Vagina (tissue), 2 donors: ENCODE measurements around the gene PXDN.

Experiments used
- POLR2A ChIP-seq, 2 donors: fragments of 450-650 bp; IDR thresholded peaks; one replicate each; pipeline ENCODE4 v1.6.1; 2017; ENCODE audit warnings: antibody characterized with exemption in 2 of 2, mild to moderate bottlenecking in 2 of 2, moderate library complexity in 2 of 2
- POLR2AphosphoS5 ChIP-seq, 2 donors: sonication (generic); formaldehyde crosslinking; IDR thresholded peaks; one replicate each; pipeline ENCODE4 v1.9.0; 2017; ENCODE audit warnings: antibody characterized with exemption in 2 of 2, mild to moderate bottlenecking in 2 of 2, low read depth in 1 of 2; ENCODE audit not compliant: insufficient read depth in 1 of 2
- TF ChIP-seq, protein P1 (sequence below), 3 experiments: fragments of 450-650 bp in 2 of 3; fragments of 200-600 bp in 1 of 3; sonication (generic) in 1 of 3; IDR thresholded peaks; one replicate each; pipeline ENCODE4 v1.5.1; 2017 to 2019; ENCODE audit warnings: antibody characterized with exemption in 3 of 3, mild to moderate bottlenecking in 2 of 3, moderate library complexity in 2 of 3

DNA sequence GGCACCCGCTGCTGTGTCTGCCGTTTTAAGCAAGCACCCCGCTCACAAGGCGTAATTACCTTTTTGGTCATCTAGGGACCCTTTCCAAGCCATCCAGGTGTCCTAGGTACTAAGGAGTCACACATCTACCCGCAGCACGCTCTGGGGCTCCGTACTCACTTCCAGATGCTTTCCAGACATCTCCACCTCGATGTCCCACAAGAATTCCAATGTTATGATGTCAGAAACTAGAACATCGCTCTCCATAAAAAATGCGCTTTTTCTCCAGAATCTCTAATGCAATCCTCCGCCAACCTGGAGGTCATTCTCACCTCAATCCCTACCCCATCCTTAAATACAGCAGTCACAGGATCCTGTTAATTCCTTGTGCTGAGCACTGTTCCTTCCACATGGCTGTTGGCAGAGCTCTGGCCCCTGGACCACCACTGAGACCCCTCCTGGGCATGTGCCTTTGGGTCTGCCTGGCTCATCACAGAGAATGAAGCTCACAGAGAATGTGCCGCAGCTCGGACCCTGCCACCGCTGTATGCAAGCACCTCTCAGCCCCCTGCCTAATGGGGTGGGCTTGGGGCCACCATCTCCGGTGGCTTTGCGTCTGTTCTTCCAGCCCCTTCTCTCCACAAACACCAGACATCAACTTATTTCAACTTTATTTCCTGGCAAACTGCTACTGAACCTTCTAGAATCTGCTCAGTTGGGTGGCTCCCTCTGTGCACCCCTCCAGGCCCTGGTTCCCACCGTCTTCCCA lies 4.6 kb upstream of the PXDN start:
- TF ChIP-seq, protein P1, sequence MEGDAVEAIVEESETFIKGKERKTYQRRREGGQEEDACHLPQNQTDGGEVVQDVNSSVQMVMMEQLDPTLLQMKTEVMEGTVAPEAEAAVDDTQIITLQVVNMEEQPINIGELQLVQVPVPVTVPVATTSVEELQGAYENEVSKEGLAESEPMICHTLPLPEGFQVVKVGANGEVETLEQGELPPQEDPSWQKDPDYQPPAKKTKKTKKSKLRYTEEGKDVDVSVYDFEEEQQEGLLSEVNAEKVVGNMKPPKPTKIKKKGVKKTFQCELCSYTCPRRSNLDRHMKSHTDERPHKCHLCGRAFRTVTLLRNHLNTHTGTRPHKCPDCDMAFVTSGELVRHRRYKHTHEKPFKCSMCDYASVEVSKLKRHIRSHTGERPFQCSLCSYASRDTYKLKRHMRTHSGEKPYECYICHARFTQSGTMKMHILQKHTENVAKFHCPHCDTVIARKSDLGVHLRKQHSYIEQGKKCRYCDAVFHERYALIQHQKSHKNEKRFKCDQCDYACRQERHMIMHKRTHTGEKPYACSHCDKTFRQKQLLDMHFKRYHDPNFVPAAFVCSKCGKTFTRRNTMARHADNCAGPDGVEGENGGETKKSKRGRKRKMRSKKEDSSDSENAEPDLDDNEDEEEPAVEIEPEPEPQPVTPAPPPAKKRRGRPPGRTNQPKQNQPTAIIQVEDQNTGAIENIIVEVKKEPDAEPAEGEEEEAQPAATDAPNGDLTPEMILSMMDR (IDR thresholded peaks at IDR 0.05) = no peak
- TF ChIP-seq POLR2AphosphoS5 (IDR thresholded peaks at IDR 0.05; ENCODE audit: insufficient read depth in 1 of 2, low read depth in 1 of 2) = no peak
- TF ChIP-seq POLR2A (IDR thresholded peaks at IDR 0.05) = no peak
